IgD-negative memory B cell (primary cell): ENCODE results near the gene SH3PXD2A. TPM values are rescaled to one million over a fixed set of nuclear protein-coding genes. Genes with fewer than 3 reads are reported as not detected.

Experiments
- H3K27ac Mint-ChIP-seq, 3 donors: one replicate each; pipeline ENCODE4 v1.8.0; 2020 to 2022; ENCODE audit warnings: mild to moderate bottlenecking in 3 of 3, mixed read lengths in 3 of 3, moderate library complexity in 1 of 3
- H3K27me3 Mint-ChIP-seq: one replicate; pipeline ENCODE4 v1.8.0; 2021; ENCODE audit warnings: mixed read lengths
- H3K36me3 Mint-ChIP-seq: one replicate; pipeline ENCODE4 v1.8.0; 2020; ENCODE audit warnings: mild to moderate bottlenecking, mixed read lengths
- H3K4me1 Mint-ChIP-seq, 3 donors: one replicate each; pipeline ENCODE4 v1.8.0; 2020 to 2022; ENCODE audit warnings: mixed read lengths in 3 of 3, mild to moderate bottlenecking in 1 of 3
- H3K4me3 Mint-ChIP-seq, 4 donors: one replicate each; pipeline ENCODE4 v1.8.0; 2020 to 2022; ENCODE audit warnings: mild to moderate bottlenecking in 4 of 4, mixed read lengths in 4 of 4, moderate library complexity in 3 of 4
- H3K9me3 Mint-ChIP-seq, 3 donors: one replicate each; pipeline ENCODE4 v1.8.0; 2020 to 2021; ENCODE audit warnings: mixed read lengths in 3 of 3, mild to moderate bottlenecking in 1 of 3
- polyA plus RNA-seq: library from polyadenylated mRNA; unstranded; fragments of 300-500 nt; fragmentation: Illumina TruSeq; gene quantifications from one replicate; pipeline ENCODE4 v1.2.3, GENCODE V29; 2021

The SH3PXD2A gene
- polyA plus RNA-seq, 1 donor from 2014 or later, result 1.2 TPM

DNA sequence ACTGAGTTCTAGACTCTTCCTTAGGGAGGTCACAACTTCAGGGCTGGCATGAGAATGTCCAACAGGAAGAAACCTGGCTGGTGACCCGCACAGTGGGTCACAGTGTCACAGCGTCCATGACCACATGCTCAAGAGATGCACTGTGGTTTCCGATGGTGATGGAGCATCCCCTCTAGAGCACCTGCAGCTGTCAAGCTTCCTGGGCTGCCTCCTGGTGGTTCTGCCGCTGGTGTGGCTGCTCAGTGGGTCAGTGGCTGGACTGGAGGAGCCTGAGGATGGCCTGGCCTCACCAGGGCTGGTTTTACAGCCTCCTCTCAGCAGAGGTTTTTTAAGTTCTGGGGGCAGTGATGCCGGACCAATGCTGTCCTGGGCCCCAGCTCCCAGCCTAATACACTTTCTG is 149.3 kb downstream of the SH3PXD2A start:
- Mint-ChIP-seq H3K27ac (no peak overlapping the region), H3K27me3 (peaks cover 3% of the 10 kb centered on the region), H3K36me3 (no peaks in the 10 kb centered on the region), H3K4me3 (no peak overlapping the region), H3K4me1 (no peaks in the 10 kb centered on the region), H3K9me3 (no peaks in the 10 kb centered on the region)

GRCh38 chr10:103703941-103704919 is 151.1 kb downstream of the SH3PXD2A start:
- no peak overlapping the region for H3K27ac Mint-ChIP-seq

DNA sequence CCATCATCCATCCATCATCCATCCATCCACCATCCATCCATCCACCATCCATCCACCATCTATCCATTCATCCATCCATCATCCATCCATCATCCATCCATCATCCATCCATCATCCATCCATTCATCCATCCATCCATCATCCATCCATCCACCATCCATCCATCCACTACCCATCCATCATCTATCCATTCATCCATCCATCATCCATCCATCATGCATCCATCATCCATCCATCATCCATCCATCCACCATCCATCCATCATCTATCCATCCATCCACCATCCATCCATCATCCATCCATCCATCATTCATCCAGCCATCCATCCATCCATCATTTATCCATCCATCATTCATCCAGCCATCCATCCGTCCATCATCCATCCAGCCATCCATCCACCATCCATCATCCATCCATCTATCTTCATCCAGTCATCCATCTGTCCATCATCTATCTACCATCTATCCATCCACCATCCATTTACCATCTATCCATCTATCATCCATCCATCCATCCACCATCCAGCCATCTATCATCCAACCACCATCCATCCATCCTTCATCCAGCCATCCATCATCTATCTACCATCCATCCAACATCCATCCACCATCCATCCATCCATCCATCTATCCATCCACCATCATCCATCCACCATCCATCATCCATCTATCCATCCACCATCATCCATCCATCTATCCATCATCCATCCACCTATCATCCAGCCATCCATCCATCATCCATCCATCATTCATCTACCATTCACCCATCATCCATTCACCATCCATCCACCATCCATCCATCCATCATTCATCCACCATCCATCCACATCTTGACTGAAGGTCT is 153.8 kb downstream of the SH3PXD2A start:
- Mint-ChIP-seq H3K9me3 (no peaks in the 10 kb centered on the region), H3K4me1 (peaks cover 0 to under 1% (median 0%) of the 10 kb centered on the region in 3 donors), H3K27ac (no peak overlapping the region), H3K27me3 (no peaks in the 10 kb centered on the region), H3K36me3 (no peaks in the 10 kb centered on the region), H3K4me3 (no peak overlapping the region)

More at GRCh38 chr10:103703941-103704919, 151.1 kb downstream of the SH3PXD2A start:
- Mint-ChIP-seq H3K9me3 (no peaks in the 10 kb centered on the region), H3K36me3 (no peaks in the 10 kb centered on the region), H3K27me3 (no peaks in the 10 kb centered on the region), H3K4me1 (no peaks in the 10 kb centered on the region), H3K4me3 (no peak overlapping the region)

- H3K4me3 Mint-ChIP-seq, result no peak overlapping the region
- no peaks in the 10 kb centered on the region for H3K9me3 Mint-ChIP-seq
- no peak overlapping the region for H3K27ac Mint-ChIP-seq
- no peaks in the 10 kb centered on the region for H3K36me3 Mint-ChIP-seq
- peaks cover 0 to 13% (median 10%) of the 10 kb centered on the region in 3 donors for H3K4me1 Mint-ChIP-seq
- H3K27me3 Mint-ChIP-seq, result no peaks in the 10 kb centered on the region
Measured at GRCh38 chr10:103700436-103700715, 155.0 kb downstream of the SH3PXD2A start.

DNA sequence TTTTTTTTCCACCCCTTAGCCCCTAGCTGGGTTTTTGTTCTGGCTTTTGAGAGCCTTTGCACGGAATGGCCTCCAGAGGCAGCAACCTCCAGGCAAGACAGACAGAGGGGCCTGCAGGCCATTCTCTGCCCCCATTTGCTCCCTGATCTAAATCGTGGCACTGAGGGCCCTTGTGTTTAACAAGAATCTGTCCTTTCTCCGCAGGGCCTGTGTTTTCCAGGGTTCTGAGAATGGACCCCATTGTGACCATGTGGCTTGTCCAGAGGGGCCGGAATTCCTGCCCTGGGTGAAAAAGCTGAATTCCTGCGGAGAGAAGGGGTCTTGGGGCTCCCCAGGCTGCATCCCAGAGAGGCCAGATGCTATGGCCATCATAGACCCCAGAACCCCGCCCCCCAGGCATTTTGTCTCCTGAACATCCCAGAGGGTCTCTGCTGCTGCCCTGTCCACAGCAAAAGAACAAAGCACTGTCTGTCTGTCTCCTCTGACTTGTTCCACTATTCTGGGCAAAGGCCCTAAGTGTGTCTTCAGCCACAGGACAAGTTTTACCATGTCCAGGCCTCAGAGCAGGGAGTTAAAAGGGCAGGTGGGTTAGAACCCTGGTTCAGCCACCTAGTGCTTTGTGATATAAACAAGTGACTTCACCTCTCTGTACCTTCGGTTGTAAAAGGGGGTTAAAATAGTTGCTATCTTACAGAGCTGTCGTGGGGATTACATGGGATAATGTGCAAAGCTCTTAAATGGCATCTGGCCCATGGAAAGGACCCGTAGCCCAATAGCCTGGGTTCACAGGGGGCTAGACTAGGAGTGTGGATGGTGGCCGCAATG is 155.6 kb downstream of the SH3PXD2A start:
- Mint-ChIP-seq H3K4me3 (no peak overlapping the region), H3K4me1 (peaks cover 0 to 13% (median 13%) of the 10 kb centered on the region in 3 donors), H3K27me3 (no peaks in the 10 kb centered on the region), H3K9me3 (no peaks in the 10 kb centered on the region), H3K36me3 (no peaks in the 10 kb centered on the region), H3K27ac (peak overlapping the region in 1 of 3 donors; percentile 43)

DNA sequence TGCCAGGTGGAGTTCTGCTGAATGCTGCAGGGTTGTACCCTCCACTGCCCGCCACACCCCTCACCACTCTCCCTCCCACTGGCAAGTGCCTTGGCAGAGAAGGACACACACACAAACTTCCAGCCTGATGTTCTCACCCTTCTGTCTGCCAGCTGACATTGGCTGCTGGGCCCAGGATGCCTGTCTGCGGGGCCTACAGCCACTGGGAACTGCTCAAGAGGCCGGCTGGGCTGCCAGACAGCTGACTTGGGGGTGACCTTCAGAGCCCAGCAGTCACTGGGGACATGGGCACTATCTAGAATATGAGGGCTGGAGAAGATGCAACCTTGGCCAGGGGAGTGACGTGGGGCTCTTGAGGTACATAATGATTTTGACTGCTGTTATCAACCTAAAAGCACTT is 157.1 kb downstream of the SH3PXD2A start:
- Mint-ChIP-seq H3K4me1 (peaks cover 0 to 16% (median 13%) of the 10 kb centered on the region in 3 donors), H3K36me3 (no peaks in the 10 kb centered on the region), H3K4me3 (no peak overlapping the region), H3K27ac (peak overlapping the region in 1 of 3 donors; percentile 59), H3K27me3 (no peaks in the 10 kb centered on the region), H3K9me3 (peaks cover 0 to 2% (median 0%) of the 10 kb centered on the region in 3 donors)

DNA sequence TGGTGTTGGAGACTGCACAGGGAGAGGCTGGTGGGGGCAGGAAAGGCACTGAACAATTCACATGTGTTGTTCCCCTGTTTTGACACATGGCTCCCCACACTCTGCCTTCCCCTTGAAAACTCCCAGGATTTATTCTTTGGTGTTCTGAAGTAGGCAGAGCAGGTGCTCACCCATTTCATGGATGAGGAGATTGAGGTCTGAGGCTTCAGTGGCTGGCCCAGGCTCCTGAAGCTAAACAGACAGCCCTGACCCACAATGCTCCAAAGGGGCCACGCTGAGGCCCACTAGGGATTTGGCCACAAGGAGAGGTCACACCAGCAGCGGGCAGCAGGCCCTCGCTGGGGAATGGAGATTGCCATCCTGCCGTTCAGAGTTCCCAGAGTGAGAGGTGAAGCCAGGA is 157.6 kb downstream of the SH3PXD2A start:
- Mint-ChIP-seq H3K27me3 (no peaks in the 10 kb centered on the region), H3K36me3 (no peaks in the 10 kb centered on the region), H3K9me3 (peaks cover 0 to 2% (median 0%) of the 10 kb centered on the region in 3 donors), H3K27ac (no peak overlapping the region), H3K4me1 (peaks cover 0 to 16% (median 13%) of the 10 kb centered on the region in 3 donors), H3K4me3 (no peak overlapping the region)

- Mint-ChIP-seq H3K27me3 (no peaks in the 10 kb centered on the region), H3K4me3 (peak overlapping the region in 3 of 4 donors; percentile 1 to 86 (median 39)), H3K36me3 (no peaks in the 10 kb centered on the region), H3K9me3 (peaks cover 0 to 2% (median 0%) of the 10 kb centered on the region in 3 donors), H3K4me1 (peaks cover 0 to 22% (median 17%) of the 10 kb centered on the region in 3 donors), H3K27ac (peak overlapping the region; percentile 2 to 41 (median 28))
Measured at GRCh38 chr10:103696411-103697145, 158.8 kb downstream of the SH3PXD2A start.

DNA sequence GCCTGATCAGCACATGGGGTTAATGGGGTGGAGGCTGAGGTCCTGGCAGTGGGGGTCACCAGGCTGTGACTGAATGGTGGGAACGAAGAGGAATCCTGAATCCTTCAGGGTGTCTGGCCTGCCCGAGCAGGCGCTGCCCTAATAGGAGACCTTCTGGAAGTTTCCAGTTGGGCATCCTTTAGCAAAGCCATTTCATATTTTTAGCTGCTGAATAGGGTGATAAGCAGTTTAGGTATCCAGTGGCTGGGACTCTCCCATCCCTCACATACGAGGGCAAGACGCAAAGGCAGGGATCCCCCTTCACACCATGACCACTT is 159.3 kb downstream of the SH3PXD2A start:
- H3K27me3 Mint-ChIP-seq, result no peaks in the 10 kb centered on the region
- H3K27ac Mint-ChIP-seq, result peak overlapping the region in 2 of 3 donors; percentile 2 to 28
- peak overlapping the region in 1 of 4 donors; percentile 1 for H3K4me3 Mint-ChIP-seq
- peaks cover 0 to 2% (median 0%) of the 10 kb centered on the region in 3 donors for H3K9me3 Mint-ChIP-seq
- peaks cover 0 to 24% (median 18%) of the 10 kb centered on the region in 3 donors for H3K4me1 Mint-ChIP-seq
- H3K36me3 Mint-ChIP-seq, result no peaks in the 10 kb centered on the region

- Mint-ChIP-seq H3K36me3 (no peaks in the 10 kb centered on the region), H3K9me3 (peaks cover 0 to 2% (median 0%) of the 10 kb centered on the region in 3 donors), H3K27ac (peak overlapping the region in 1 of 3 donors; percentile 2), H3K27me3 (no peaks in the 10 kb centered on the region), H3K4me1 (peaks cover under 1 to 25% (median 18%) of the 10 kb centered on the region in 3 donors), H3K4me3 (peak overlapping the region in 1 of 4 donors; percentile 33)
Measured at GRCh38 chr10:103695584-103696005, 159.8 kb downstream of the SH3PXD2A start.

- no peaks in the 10 kb centered on the region for H3K27me3 Mint-ChIP-seq
- H3K9me3 Mint-ChIP-seq, result peaks cover 0 to 2% (median 0%) of the 10 kb centered on the region in 3 donors
- peak overlapping the region; percentile 52 to 81 (median 56) for H3K27ac Mint-ChIP-seq
- H3K36me3 Mint-ChIP-seq, result no peaks in the 10 kb centered on the region
- peaks cover 7 to 29% (median 20%) of the 10 kb centered on the region in 3 donors for H3K4me1 Mint-ChIP-seq
- H3K4me3 Mint-ChIP-seq, result peak overlapping the region; percentile 28 to 94 (median 92)
Measured at GRCh38 chr10:103693812-103694205, 161.6 kb downstream of the SH3PXD2A start.

GRCh38 chr10:103692952-103693811 is 162.2 kb downstream of the SH3PXD2A start:
- H3K4me1 Mint-ChIP-seq, result peaks cover 7 to 30% (median 20%) of the 10 kb centered on the region in 3 donors

DNA sequence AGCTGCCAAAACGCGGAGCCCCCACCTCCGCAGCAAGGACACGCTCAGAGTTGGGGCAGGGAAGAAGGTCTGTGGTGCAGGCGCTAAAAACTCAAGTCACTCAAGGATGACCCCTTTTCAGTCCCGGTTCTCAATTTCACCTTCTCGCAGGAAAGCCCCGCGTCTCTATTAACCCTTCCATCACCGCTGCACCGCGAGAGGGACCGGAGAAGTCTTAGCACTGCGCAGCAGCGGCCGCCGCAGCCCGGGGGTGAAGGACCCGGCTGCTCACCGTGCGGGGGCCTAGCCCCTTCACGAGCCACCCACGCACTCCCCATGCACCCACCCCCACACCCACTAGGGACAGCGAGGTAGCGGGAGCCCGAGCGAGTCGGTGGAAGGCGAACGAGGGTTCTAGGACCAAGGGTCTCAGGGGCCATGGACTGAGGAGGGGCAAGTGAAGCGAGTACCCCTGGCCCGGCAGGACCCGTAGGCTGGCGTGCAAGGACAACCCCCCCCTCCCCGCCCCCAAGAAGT is 162.9 kb downstream of the SH3PXD2A start:
- peaks cover 0 to 2% (median 0%) of the 10 kb centered on the region in 3 donors for H3K9me3 Mint-ChIP-seq
- peaks cover 7 to 31% (median 22%) of the 10 kb centered on the region in 3 donors for H3K4me1 Mint-ChIP-seq
- peak overlapping the region; percentile 12 to 87 (median 86) for H3K27ac Mint-ChIP-seq

More at GRCh38 chr10:103692952-103693811, 162.2 kb downstream of the SH3PXD2A start:
- H3K27ac Mint-ChIP-seq, result peak overlapping the region; percentile 56 to 87 (median 81)
- no peaks in the 10 kb centered on the region for H3K36me3 Mint-ChIP-seq
- peak overlapping the region; percentile 28 to 94 (median 92) for H3K4me3 Mint-ChIP-seq
- H3K9me3 Mint-ChIP-seq, result peaks cover 0 to 2% (median 0%) of the 10 kb centered on the region in 3 donors
- H3K27me3 Mint-ChIP-seq, result no peaks in the 10 kb centered on the region

More for the DNA sequence above, 162.9 kb downstream of the SH3PXD2A start:
- H3K36me3 Mint-ChIP-seq, result no peaks in the 10 kb centered on the region
- H3K4me3 Mint-ChIP-seq, result peak overlapping the region; percentile 28 to 92 (median 88)
- H3K27me3 Mint-ChIP-seq, result no peaks in the 10 kb centered on the region
